IMR-90 (cell line): Measurements from ENCODE around the gene PRADC1. TPM values are rescaled to one million over a fixed set of nuclear protein-coding genes. Genes with fewer than 3 reads are reported as not detected.
A peak's percentile ranks its signal among the peaks of the same experiment; 100 is the strongest.

ENCODE experiments used
- ATAC-seq: fragments of 200-7000 bp; cut with Tn5 transposase; 2 replicates; pipeline ENCODE4 v1.9.1; 2020; ENCODE audit warnings: low read depth, mild to moderate bottlenecking, moderate library complexity
- BruUV-seq: library from RNA; stranded (reverse); fragments of 400-500 nt; replicated peaks from 2 replicates; lab custom pipeline; 2021; lab: Mats Ljungman, UMichigan
- CTCF ChIA-PET: fragments of 300-600 bp; formaldehyde crosslinking; extraction: SDS; loops from one replicate; lab custom pipeline; 2021; ENCODE audit warnings: antibody characterized with exemption; lab: Yijun Ruan, JAX
- POLR2A ChIA-PET: fragments of 300-600 bp; sonication (Branson Sonifier 250); formaldehyde crosslinking; loops from one replicate; lab custom pipeline; 2022; ENCODE audit warnings: antibody characterized with exemption; ENCODE audit not compliant: unreplicated experiment; lab: Charles Lee
- DNase-seq: peaks from one replicate; pipeline ENCODE4 v3.0.0; 2013
- H2AFZ ChIP-seq: replicated peaks from 2 replicates; pipeline ENCODE3; 2013; ENCODE audit warnings: low read length, mild to moderate bottlenecking; ENCODE audit not compliant: poor library complexity
- H2AK5ac ChIP-seq: 2 replicates; pipeline ENCODE4 v1.6.1; 2013; ENCODE audit warnings: low read depth, low read length, inconsistent platforms
- H2AK9ac ChIP-seq: replicated peaks from 2 replicates; pipeline ENCODE3; 2013; ENCODE audit warnings: mild to moderate bottlenecking, low read depth, low read length, moderate library complexity; ENCODE audit not compliant: poor library complexity
- H2BK120ac ChIP-seq: 2 replicates; pipeline ENCODE4 v1.6.1; 2013; ENCODE audit warnings: low read depth, low read length, inconsistent platforms
- H2BK15ac ChIP-seq: 3 replicates; pipeline ENCODE4 v1.6.1; 2013; ENCODE audit warnings: low read depth, low read length, inconsistent platforms
- H2BK20ac ChIP-seq: 2 replicates; pipeline ENCODE4 v1.6.1; 2013; ENCODE audit warnings: low read depth, mild to moderate bottlenecking, inconsistent platforms, low read length, moderate library complexity
- H2BK5ac ChIP-seq: 2 replicates; pipeline ENCODE4 v1.6.1; 2013; ENCODE audit warnings: mild to moderate bottlenecking, low read depth, low read length, inconsistent platforms; ENCODE audit not compliant: poor library complexity, severe bottlenecking
- H3K14ac ChIP-seq: replicated peaks from 2 replicates; pipeline ENCODE4 v1.6.1; 2013; ENCODE audit warnings: low read depth, low read length, inconsistent platforms
- H3K18ac ChIP-seq: 2 replicates; pipeline ENCODE4 v1.6.1; 2013; ENCODE audit warnings: low read depth, low read length, control low read depth
- H3K23ac ChIP-seq: 2 replicates; pipeline ENCODE4 v1.6.1; 2013; ENCODE audit warnings: low read depth, low read length, inconsistent platforms
- H3K27ac ChIP-seq: 2 replicates; pipeline ENCODE4 v1.5.1; 2013; ENCODE audit warnings: mild to moderate bottlenecking, control low read depth, low read length; ENCODE audit not compliant: insufficient read depth
- H3K27me3 ChIP-seq: 2 replicates; pipeline ENCODE4 v1.6.1; 2013; ENCODE audit warnings: low read length; ENCODE audit not compliant: control insufficient read depth, insufficient read depth
- H3K36me3 ChIP-seq: 2 replicates; pipeline ENCODE4 v1.6.1; 2013; ENCODE audit warnings: low read length, mixed read lengths; ENCODE audit not compliant: control insufficient read depth, insufficient read depth
- H3K4ac ChIP-seq: 2 replicates; pipeline ENCODE4 v1.6.1; 2013; ENCODE audit warnings: low read depth, low read length, inconsistent platforms
- H3K4me1 ChIP-seq: 2 replicates; pipeline ENCODE4 v1.6.1; 2013; ENCODE audit warnings: low read length, mixed read lengths; ENCODE audit not compliant: control insufficient read depth, insufficient read depth
- H3K4me2 ChIP-seq: 2 replicates; pipeline ENCODE4 v1.6.1; 2013; ENCODE audit warnings: low read depth, mild to moderate bottlenecking, control low read depth, low read length, moderate library complexity
- H3K4me3 ChIP-seq: 2 replicates; pipeline ENCODE4 v1.5.1; 2013; ENCODE audit warnings: low read depth, mild to moderate bottlenecking, control low read depth, low read length, moderate library complexity; ENCODE audit not compliant: insufficient read depth
- H3K56ac ChIP-seq: 2 replicates; pipeline ENCODE4 v1.6.1; 2013; ENCODE audit warnings: low read length, inconsistent platforms; ENCODE audit not compliant: insufficient read depth; ENCODE audit errors: extremely low read depth
- H3K79me1 ChIP-seq, 2 experiments: 2 replicates each; pipeline ENCODE4 v1.6.1; 2013; ENCODE audit warnings: low read length in 2 of 2, inconsistent platforms in 1 of 2, low read depth in 1 of 2
- H3K9ac ChIP-seq: 2 replicates; pipeline ENCODE4 v1.6.1; 2013; ENCODE audit warnings: low read depth, low read length, control low read depth
- H3K9me1 ChIP-seq: 2 replicates; pipeline ENCODE4 v1.6.1; 2013; ENCODE audit warnings: low read length, inconsistent platforms; ENCODE audit not compliant: insufficient read depth
- H3K9me3 ChIP-seq: 2 replicates; pipeline ENCODE4 v1.6.1; 2013; ENCODE audit warnings: low read length; ENCODE audit not compliant: control insufficient read depth, insufficient read depth
- H4K20me1 ChIP-seq: 2 replicates; pipeline ENCODE4 v1.6.1; 2013; ENCODE audit warnings: low read length, inconsistent platforms; ENCODE audit not compliant: insufficient read depth
- H4K5ac ChIP-seq: 2 replicates; pipeline ENCODE4 v1.6.1; 2013; ENCODE audit warnings: mild to moderate bottlenecking, low read depth, low read length, control low read depth
- H4K8ac ChIP-seq, 2 experiments: 2 replicates each; pipeline ENCODE4 v1.6.1; 2013; ENCODE audit warnings: low read depth in 2 of 2, low read length in 2 of 2, control low read depth in 1 of 2, inconsistent platforms in 1 of 2
- H4K91ac ChIP-seq: 2 replicates; pipeline ENCODE4 v1.6.1; 2013; ENCODE audit warnings: low read depth, low read length, inconsistent platforms; ENCODE audit not compliant: insufficient read depth
- CEBPB ChIP-seq: IDR thresholded peaks from 2 replicates; pipeline ENCODE4 v1.6.1; 2012; ENCODE audit warnings: low read depth, low read length, improper control_type of control experiment
- MAFK ChIP-seq: IDR thresholded peaks from 2 replicates; pipeline ENCODE4 v1.6.1; 2012; ENCODE audit warnings: low read depth, low read length, improper control_type of control experiment
- MAZ ChIP-seq: IDR thresholded peaks from 2 replicates; pipeline ENCODE4 v1.6.1; 2012; ENCODE audit warnings: low read depth, mild to moderate bottlenecking, low read length, improper control_type of control experiment, moderate library complexity, borderline replicate concordance
- NFE2L2 ChIP-seq: fragments of 150-350 bp; IDR thresholded peaks from 2 replicates; pipeline ENCODE4 v1.6.1; 2016; ENCODE audit warnings: low read depth, mild to moderate bottlenecking, low read length
- SMC3 ChIP-seq: fragments of 150-350 bp; IDR thresholded peaks from 2 replicates; pipeline ENCODE4 v1.6.1; 2016; ENCODE audit warnings: low read depth, mild to moderate bottlenecking, antibody characterized with exemption, low read length, moderate library complexity
- WGBS, 2 experiments: methylation state at CpG; one replicate each; pipeline versions ENCODE4 v1.1.5 to v1.1.7; 2013; ENCODE audit warnings: missing lambda C conversion rate in 2 of 2; ENCODE audit not compliant: insufficient read length in 1 of 2; ENCODE audit errors: extremely low coverage in 2 of 2; 5-methylcytosine and 5-hydroxymethylcytosine counted together
- dilution Hi-C: fragments of 300-500 bp; cut with HindIII; formaldehyde crosslinking; loops from one replicate; pipeline ENCODE4 v1.14.3; 2018; ENCODE audit warnings: low sequenced_read_pairs; ENCODE audit not compliant: unreplicated experiment
- in situ Hi-C: fragments of 300-500 bp; cut with MboI; formaldehyde crosslinking; loops from 3 replicates; pipeline ENCODE4 v1.14.3; 2019; ENCODE audit warnings: low sequenced_read_pairs, inconsistent platforms, mixed read lengths
- intact Hi-C: fragments of 100-400 bp; cut with micrococcal nuclease; formaldehyde crosslinking; loops from 2 replicates; pipeline ENCODE4 v1.10.0; 2022
- polyA plus RNA-seq, 3 experiments: library from polyadenylated mRNA; depleted of rRNA; stranded (reverse); fragments of >200 nt; gene quantifications; 2 replicates each; pipeline ENCODE4 v1.2.3, GENCODE V29; 2012; ENCODE audit warnings: low replicate concordance in 1 of 3
- total RNA-seq: library from RNA; depleted of rRNA; stranded (reverse); fragments of >200 nt; gene quantifications from 2 replicates; pipeline ENCODE4 v1.2.3, GENCODE V29; 2012

PRADC1 gene
- total and polyA plus RNA-seq, 2 of the 4 experiments (the other 2 are of a cell fraction), result 13.1 to 18.4 TPM

GRCh38 chr2:73239776-73240175 is 6.7 kb upstream of the PRADC1 start:
- peaks cover 32% of the 10 kb centered on the region for H3K36me3 ChIP-seq
- H2BK5ac ChIP-seq, result no peak overlapping the region
- no peak overlapping the region for H3K4ac ChIP-seq
- no peak overlapping the region for H3K23ac ChIP-seq
- no peak overlapping the region for H3K9ac ChIP-seq
- ATAC-seq, result peak; percentile 37; the same call in 1 of the 2 replicates
- BruUV-seq, result no TSS peak
- dilution Hi-C loops, result no loop called here
- no peaks in the 10 kb centered on the region for H3K9me3 ChIP-seq
- no peak overlapping the region for H3K14ac ChIP-seq
- H3K4me3 ChIP-seq, result no peak overlapping the region
- H3K27me3 ChIP-seq, result no peaks in the 10 kb centered on the region
- H3K9me1 ChIP-seq, result peaks cover 10% of the 10 kb centered on the region
- no peak overlapping the region for H4K5ac ChIP-seq
- in situ Hi-C loops, result no loop called here
- peaks cover 31 to 75% of the 10 kb centered on the region in 2 experiments for H3K79me1 ChIP-seq
- no peak overlapping the region for H3K4me2 ChIP-seq
- H3K56ac ChIP-seq, result no peak overlapping the region
- H4K8ac ChIP-seq, result no peak overlapping the region
- H2AK5ac ChIP-seq, result no peak overlapping the region
- H3K18ac ChIP-seq, result no peak overlapping the region
- POLR2A ChIA-PET, result no interaction called here
- peaks cover 76% of the 10 kb centered on the region for H4K20me1 ChIP-seq
- peak; percentile 73 for DNase-seq
- H2BK20ac ChIP-seq, result no peak overlapping the region
- no peak overlapping the region for H3K27ac ChIP-seq
- no peak overlapping the region for H2AK9ac ChIP-seq
- TF ChIP-seq SMC3 (no peak), MAZ (no peak), CEBPB (peak; percentile 56; the same call in 1 of the 2 replicates), MAFK (no peak), NFE2L2 (no peak)
- CTCF ChIA-PET, result interaction anchor here (1.2 kb wide), 1 partner anchor 25 kb away, joined by 5 read pairs; no protein-coding TSS in a partner anchor
- no peak overlapping the region for H4K91ac ChIP-seq
- intact Hi-C loops, result no loop called here
- H3K4me1 ChIP-seq, result peaks cover 3% of the 10 kb centered on the region
- no peak overlapping the region for H2BK15ac ChIP-seq
- H2BK120ac ChIP-seq, result no peak overlapping the region
- no peak overlapping the region for H2AFZ ChIP-seq
- no CpG with 5 or more reads among the region's 3 CpGs for WGBS, 2 experiments
